ENCODE results near the gene HMGCL. TPM values are rescaled to one million over a fixed set of nuclear protein-coding genes. Genes with fewer than 3 reads are reported as not detected.

The HMGCL gene
- total and polyA plus RNA-seq, 2 of the 13 experiments (the other 11 are each of a cell fraction or from before 2014, with no cell fraction given): 21.3 to 41.4 TPM

GRCh38 chr1:23867895-23868556 is 42.8 kb upstream of the HMGCL start, which contains the start of gene FUCA1 (continued):
- TF ChIP-seq NKX3-1 (CRISPR knock-in tag; IDR thresholded peaks at IDR 0.05) (0 out of 2 replicates have a peak, but pooled peaks have one; percentile 57), HOXA9 (CRISPR knock-in tag; IDR thresholded peaks at IDR 0.05; ENCODE audit: borderline replicate concordance) (peak; percentile 46; the same call in 1 of the 2 replicates), ZBTB7A (CRISPR knock-in tag; IDR thresholded peaks at IDR 0.05) (0 out of 2 replicates have a peak, but pooled peaks have one; percentile 33), SP4 (CRISPR knock-in tag; IDR thresholded peaks at IDR 0.05) (peak; percentile 95), ZNF263 (CRISPR knock-in tag; IDR thresholded peaks at IDR 0.05) (peak; percentile 9; the same call in 1 of the 2 replicates), NR2C2 (CRISPR knock-in tag; IDR thresholded peaks at IDR 0.05; ENCODE audit: borderline replicate concordance) (peak; percentile 37; the same call in 1 of the 2 replicates), ZNF124 (CRISPR knock-in tag; IDR thresholded peaks at IDR 0.05) (peak; percentile 51; the same call in 1 of the 2 replicates), POLR2A (IDR thresholded peaks at IDR 0.05; ENCODE audit: insufficient read depth in 1 of 2, low read depth in 2 of 2, low read length in 2 of 2) (peak in 1 of 2 experiments; percentile 91; a peak in 2 of 4 replicates), SOX6 (IDR thresholded peaks at IDR 0.05) (no peak), SOX6 (CRISPR knock-in tag; IDR thresholded peaks at IDR 0.05) (peak; percentile 33; the same call in 1 of the 2 replicates), SMARCC2 (IDR thresholded peaks at IDR 0.05) (no peak), ZNF619 (CRISPR knock-in tag; IDR thresholded peaks at IDR 0.05) (peak; percentile 50; the same call in 1 of the 2 replicates), CEBPB (IDR thresholded peaks at IDR 0.05; ENCODE audit: borderline replicate concordance, low read depth, low read length) (no peak), KDM2A (CRISPR knock-in tag; IDR thresholded peaks at IDR 0.05; ENCODE audit: borderline replicate concordance, low read depth) (peak; percentile 88), KAT7 (CRISPR knock-in tag; IDR thresholded peaks at IDR 0.05; ENCODE audit: borderline replicate concordance) (peak; percentile 27; the same call in 1 of the 2 replicates), ZNF251 (CRISPR knock-in tag; IDR thresholded peaks at IDR 0.05) (no peak), SMC3 (IDR thresholded peaks at IDR 0.05; ENCODE audit: low read length) (peak; percentile 57), ZNF543 (CRISPR knock-in tag; IDR thresholded peaks at IDR 0.05) (no peak; the same call in 1 of the 2 replicates), ZMAT3 (CRISPR knock-in tag; conservative IDR thresholded peaks at IDR 0.05) (no peak), ZNF510 (CRISPR knock-in tag; IDR thresholded peaks at IDR 0.05; ENCODE audit: low read depth) (no peak), ZNF430 (CRISPR knock-in tag; IDR thresholded peaks at IDR 0.05) (peak; percentile 72; the same call in 1 of the 2 replicates), SIX4 (CRISPR knock-in tag; IDR thresholded peaks at IDR 0.05) (no peak), CHD4 (IDR thresholded peaks at IDR 0.05; ENCODE audit: borderline replicate concordance, low read length) (no peak), BCL3 (CRISPR knock-in tag; IDR thresholded peaks at IDR 0.05) (peak; percentile 17; the same call in 1 of the 2 replicates), ZNF788 (CRISPR knock-in tag; IDR thresholded peaks at IDR 0.05; ENCODE audit: borderline replicate concordance) (no peak; the same call in 1 of the 2 replicates), ZNF615 (CRISPR knock-in tag; IDR thresholded peaks at IDR 0.05; ENCODE audit: borderline replicate concordance) (no peak), AKAP8 (CRISPR knock-in tag; IDR thresholded peaks at IDR 0.05) (no peak; the same call in 1 of the 2 replicates), MXD1 (CRISPR knock-in tag; IDR thresholded peaks at IDR 0.05) (peak; percentile 74), KDM6A (CRISPR knock-in tag; IDR thresholded peaks at IDR 0.05; ENCODE audit: low read depth) (no peak)
- TF ChIP-seq, protein P1, sequence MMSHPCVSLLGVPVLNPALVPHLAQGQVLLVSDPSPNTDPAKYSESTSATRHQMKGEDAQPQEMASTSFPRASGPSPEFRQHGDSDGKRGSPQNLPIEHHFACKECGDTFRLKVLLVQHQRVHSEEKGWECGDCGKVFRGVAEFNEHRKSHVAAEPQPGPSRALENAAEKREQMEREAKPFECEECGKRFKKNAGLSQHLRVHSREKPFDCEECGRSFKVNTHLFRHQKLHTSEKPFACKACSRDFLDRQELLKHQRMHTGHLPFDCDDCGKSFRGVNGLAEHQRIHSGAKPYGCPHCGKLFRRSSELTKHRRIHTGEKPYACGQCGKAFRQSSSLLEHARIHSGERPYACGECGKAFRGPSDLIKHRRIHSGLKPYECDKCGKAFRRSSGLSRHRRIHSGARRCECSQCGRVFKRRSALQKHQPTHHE (CRISPR knock-in tag; IDR thresholded peaks at IDR 0.05; ENCODE audit: borderline replicate concordance): peak; percentile 50; the same call in 1 of the 2 replicates
